Stimulated activated CD8-positive, alpha-beta memory T cell treated with anti-CD3 and anti-CD28 coated beads, Interleukin-15, amount 100 ng/mL, for 4 hours (primary cell): ENCODE results near the gene HAGH.

Experiments
- DNase-seq, 2 donors: peaks; one replicate each; pipeline ENCODE4 v3.0.0-alpha.2; 2020; ENCODE audit warnings: low read depth in 2 of 2

HAGH gene

GRCh38 chr16:1762196-1762878 lies 64.3 kb downstream of the HAGH start:
- no peak for DNase-seq

DNA sequence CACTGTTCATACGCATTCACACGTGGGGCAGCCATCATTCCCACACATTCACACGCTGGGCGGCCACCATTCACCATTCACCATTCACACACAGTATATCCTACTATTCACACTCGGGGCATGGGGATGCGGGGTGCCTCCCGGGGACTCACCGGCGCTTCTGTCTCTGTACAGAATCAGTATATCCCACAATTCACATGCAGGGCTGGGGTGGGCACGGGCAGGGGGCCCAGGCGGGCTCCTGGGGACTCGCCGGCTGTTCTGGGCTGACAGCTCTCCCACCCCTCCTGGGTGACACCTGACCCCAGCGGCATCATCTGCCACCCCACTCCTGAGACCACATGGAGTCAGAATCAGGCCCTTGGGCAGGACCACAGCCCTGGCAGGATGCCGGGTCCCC lies 64.9 kb downstream of the HAGH start:
- DNase-seq: no peak

GRCh38 chr16:1760911-1761310 lies 65.7 kb downstream of the HAGH start:
- no peak for DNase-seq

GRCh38 chr16:1759511-1759910 lies 67.1 kb downstream of the HAGH start:
- DNase-seq: no peak

- DNase-seq: no peak
Measured at GRCh38 chr16:1758923-1759322, 67.7 kb downstream of the HAGH start.

GRCh38 chr16:1757714-1758461 lies 68.7 kb downstream of the HAGH start:
- no peak for DNase-seq
